ENCODE results near the gene NF1.
A peak's percentile ranks its signal among the peaks of the same experiment; 100 is the strongest.
"Not testable (repeated sequence)": the region's sequence is repeated elsewhere in the genome, so short reads cannot be mapped to it uniquely, and the experiment has no call there.

Gene NF1

DNA sequence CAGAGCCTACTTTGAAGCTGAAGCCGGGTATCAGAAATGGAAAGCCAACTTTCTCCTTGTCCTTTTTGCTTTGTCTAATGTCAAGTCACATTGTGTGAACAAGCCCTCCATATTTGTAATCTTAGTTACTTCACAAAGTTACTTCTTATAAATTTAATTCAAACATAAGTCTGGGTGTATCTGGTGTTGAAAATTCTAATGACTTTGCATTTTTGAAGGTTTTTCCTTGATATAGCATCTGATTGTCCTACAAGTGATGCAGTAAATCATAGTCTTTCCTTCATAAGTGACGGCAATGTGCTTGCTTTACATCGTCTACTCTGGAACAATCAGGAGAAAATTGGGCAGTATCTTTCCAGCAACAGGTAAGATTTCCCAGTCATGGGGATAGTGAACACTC is 165.4 kb downstream of the NF1 start:
- peaks cover 2% of the 10 kb centered on the region for H3K79me1 ChIP-seq (replicated peaks; ENCODE audit: low read length, poor library complexity, severe bottlenecking)
- no peaks in the 10 kb centered on the region for H3K4me1 ChIP-seq (ENCODE audit: control insufficient read depth, insufficient read depth, low read depth, low read length)
- no peak overlapping the region for H3K18ac ChIP-seq (ENCODE audit: low read depth in 1 of 2, low read length in 2 of 2)
- H3K4ac ChIP-seq (ENCODE audit: low read depth in 1 of 2, low read length in 2 of 2), result no peak overlapping the region
- no peak overlapping the region for H2BK120ac ChIP-seq (ENCODE audit: low read depth, low read length)
- no peaks in the 10 kb centered on the region for H3K27me3 ChIP-seq (ENCODE audit: control insufficient read depth in 1 of 2, insufficient read depth in 1 of 2, low read length in 2 of 2)
- no peak overlapping the region for H2AFZ ChIP-seq (ENCODE audit: low read depth, low read length)
- no peak overlapping the region for H2BK12ac ChIP-seq (ENCODE audit: low read length in 2 of 2)
- H3K36me3 ChIP-seq (ENCODE audit: control insufficient read depth in 1 of 2, insufficient read depth in 2 of 2, low read depth in 1 of 2, low read length in 2 of 2), result peaks cover 0 to 53% of the 10 kb centered on the region in 2 experiments
- H3K9ac ChIP-seq (ENCODE audit: low read length), result no peak overlapping the region
- no peak overlapping the region for H2AK5ac ChIP-seq (ENCODE audit: low read length, severe bottlenecking)
- H3K27ac ChIP-seq (ENCODE audit: low read length, poor library complexity, severe bottlenecking), result no peak overlapping the region
- H2BK15ac ChIP-seq (ENCODE audit: low read depth, poor library complexity, severe bottlenecking), result no peak overlapping the region
- no peak overlapping the region for H2BK5ac ChIP-seq (ENCODE audit: low read depth, low read length, poor library complexity, severe bottlenecking)
- H3K4me3 ChIP-seq (ENCODE audit: insufficient read depth in 1 of 2, low read depth in 1 of 2, low read length in 2 of 2), result no peak overlapping the region
- H4K8ac ChIP-seq (ENCODE audit: low read length), result no peak overlapping the region
- H4K91ac ChIP-seq (ENCODE audit: low read length), result no peak overlapping the region
- H3K23ac ChIP-seq (ENCODE audit: low read length in 2 of 2), result no peak overlapping the region
- H3K9me3 ChIP-seq (ENCODE audit: control insufficient read depth, low read length), result no peaks in the 10 kb centered on the region
- WGBS, result 100% methylated on average over 3 of the region's 3 CpGs
- no peak overlapping the region for H3K4me2 ChIP-seq (ENCODE audit: low read length, poor library complexity, severe bottlenecking)
- H3K14ac ChIP-seq (ENCODE audit: low read length in 2 of 2), result no peak overlapping the region
- DNase-seq, result no peak

DNA sequence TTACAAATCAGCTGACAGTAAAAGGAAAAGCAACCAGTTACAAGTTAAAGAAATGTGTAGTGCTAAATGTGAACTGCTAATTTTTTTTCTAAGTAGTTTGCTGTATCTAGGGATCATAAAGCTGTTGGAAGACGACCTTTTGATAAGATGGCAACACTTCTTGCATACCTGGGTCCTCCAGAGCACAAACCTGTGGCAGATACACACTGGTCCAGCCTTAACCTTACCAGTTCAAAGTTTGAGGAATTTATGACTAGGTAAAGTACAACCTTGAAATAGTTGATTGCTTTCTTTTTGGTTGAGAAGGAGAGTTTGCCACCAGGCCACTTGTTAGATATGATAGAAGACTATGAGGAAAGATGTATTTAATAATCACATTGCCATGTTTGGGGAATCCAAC is 166.8 kb downstream of the NF1 start:
- H4K8ac ChIP-seq (ENCODE audit: low read length), result no peak overlapping the region
- peaks cover 2% of the 10 kb centered on the region for H3K79me1 ChIP-seq (replicated peaks; ENCODE audit: low read length, poor library complexity, severe bottlenecking)
- no peak overlapping the region for H3K23ac ChIP-seq (ENCODE audit: low read length in 2 of 2)
- H3K4me2 ChIP-seq (ENCODE audit: low read length, poor library complexity, severe bottlenecking), result no peak overlapping the region
- no peak overlapping the region for H3K27ac ChIP-seq (ENCODE audit: low read length, poor library complexity, severe bottlenecking)
- peaks cover 0 to 66% of the 10 kb centered on the region in 2 experiments for H3K36me3 ChIP-seq (ENCODE audit: control insufficient read depth in 1 of 2, insufficient read depth in 2 of 2, low read depth in 1 of 2, low read length in 2 of 2)
- no peak overlapping the region for H2BK120ac ChIP-seq (ENCODE audit: low read depth, low read length)
- no peak overlapping the region for H3K4ac ChIP-seq (ENCODE audit: low read depth in 1 of 2, low read length in 2 of 2)
- no peak overlapping the region for H3K9ac ChIP-seq (ENCODE audit: low read length)
- H4K91ac ChIP-seq (ENCODE audit: low read length), result no peak overlapping the region
- no peaks in the 10 kb centered on the region for H3K4me1 ChIP-seq (ENCODE audit: control insufficient read depth, insufficient read depth, low read depth, low read length)
- H2AFZ ChIP-seq (ENCODE audit: low read depth, low read length), result no peak overlapping the region
- no peak overlapping the region for H2BK15ac ChIP-seq (ENCODE audit: low read depth, poor library complexity, severe bottlenecking)
- no peak overlapping the region for H2BK5ac ChIP-seq (ENCODE audit: low read depth, low read length, poor library complexity, severe bottlenecking)
- H3K4me3 ChIP-seq (ENCODE audit: insufficient read depth in 1 of 2, low read depth in 1 of 2, low read length in 2 of 2), result no peak overlapping the region
- H3K27me3 ChIP-seq (ENCODE audit: control insufficient read depth in 1 of 2, insufficient read depth in 1 of 2, low read length in 2 of 2), result no peaks in the 10 kb centered on the region
- H3K9me3 ChIP-seq (ENCODE audit: control insufficient read depth, low read length), result no peaks in the 10 kb centered on the region
- DNase-seq, result no peak
- no peak overlapping the region for H2AK5ac ChIP-seq (ENCODE audit: low read length, severe bottlenecking)
- 100% methylated on average over 1 of the region's 1 CpG for WGBS
- H3K14ac ChIP-seq (ENCODE audit: low read length in 2 of 2), result no peak overlapping the region
- no peak overlapping the region for H2BK12ac ChIP-seq (ENCODE audit: low read length in 2 of 2)
- no peak overlapping the region for H3K18ac ChIP-seq (ENCODE audit: low read depth in 1 of 2, low read length in 2 of 2)

DNA sequence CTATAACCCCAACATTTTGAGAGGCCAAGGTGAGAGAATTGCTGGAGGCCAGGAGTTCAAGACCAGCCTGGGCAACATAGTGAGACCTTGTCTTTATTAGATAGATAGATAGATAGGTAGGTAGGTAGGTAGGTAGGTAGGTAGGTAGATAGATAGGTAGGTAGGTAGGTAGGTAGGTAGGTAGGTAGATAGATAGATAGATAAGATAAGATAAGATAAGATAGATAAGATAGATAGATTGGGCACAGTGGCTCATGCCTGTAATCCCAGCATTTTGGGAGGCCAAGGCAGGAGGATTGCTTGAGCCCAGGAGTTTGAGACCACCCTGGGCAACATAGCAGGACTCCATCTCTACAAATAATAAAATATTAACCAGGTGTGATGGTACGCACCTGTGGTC is 168.1 kb downstream of the NF1 start:
- peaks cover 0 to 69% of the 10 kb centered on the region in 2 experiments for H3K36me3 ChIP-seq (ENCODE audit: control insufficient read depth in 1 of 2, insufficient read depth in 2 of 2, low read depth in 1 of 2, low read length in 2 of 2)

DNA sequence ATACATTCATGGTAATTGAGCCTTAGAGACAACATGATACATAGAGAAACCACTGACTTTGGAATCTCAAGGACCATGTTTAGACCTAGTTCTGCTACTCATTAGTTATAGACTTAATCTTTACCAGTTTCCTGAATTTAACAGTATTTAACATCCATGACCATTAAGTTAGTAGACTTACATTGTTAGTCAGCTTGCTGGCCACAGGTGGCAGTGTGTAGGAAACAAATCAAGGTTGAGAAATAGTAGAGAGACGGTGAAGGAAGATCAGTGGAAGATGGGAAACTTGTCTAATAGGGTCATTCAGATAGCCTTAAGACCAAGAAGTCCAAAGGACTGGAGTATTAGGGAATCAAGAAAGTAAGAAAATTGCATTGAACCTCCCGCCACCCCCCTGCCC is 171.3 kb downstream of the NF1 start:
- Histone ChIP-seq H3K36me3 (ENCODE audit: control insufficient read depth in 1 of 2, insufficient read depth in 2 of 2, low read depth in 1 of 2, low read length in 2 of 2) (peaks cover 0 to 40% of the 10 kb centered on the region in 2 experiments), H3K9me3 (ENCODE audit: control insufficient read depth, low read length) (no peaks in the 10 kb centered on the region), H3K4me2 (ENCODE audit: low read length, poor library complexity, severe bottlenecking) (no peak overlapping the region), H3K27me3 (ENCODE audit: control insufficient read depth in 1 of 2, insufficient read depth in 1 of 2, low read length in 2 of 2) (no peaks in the 10 kb centered on the region), H3K79me1 (replicated peaks; ENCODE audit: low read length, poor library complexity, severe bottlenecking) (peaks cover 2% of the 10 kb centered on the region), H3K4me3 (ENCODE audit: insufficient read depth in 1 of 2, low read depth in 1 of 2, low read length in 2 of 2) (no peak overlapping the region), H3K4ac (ENCODE audit: low read depth in 1 of 2, low read length in 2 of 2) (no peak overlapping the region), H3K4me1 (ENCODE audit: control insufficient read depth, insufficient read depth, low read depth, low read length) (peaks cover 9% of the 10 kb centered on the region), H3K9ac (ENCODE audit: low read length) (no peak overlapping the region), H3K14ac (ENCODE audit: low read length in 2 of 2) (no peak overlapping the region), H2BK12ac (ENCODE audit: low read length in 2 of 2) (no peak overlapping the region), H3K23ac (ENCODE audit: low read length in 2 of 2) (no peak overlapping the region), H2AK5ac (ENCODE audit: low read length, severe bottlenecking) (no peak overlapping the region), H2BK120ac (ENCODE audit: low read depth, low read length) (no peak overlapping the region), H4K8ac (ENCODE audit: low read length) (no peak overlapping the region), H3K27ac (ENCODE audit: low read length, poor library complexity, severe bottlenecking) (no peak overlapping the region), H3K18ac (ENCODE audit: low read depth in 1 of 2, low read length in 2 of 2) (no peak overlapping the region), H2AFZ (ENCODE audit: low read depth, low read length) (no peak overlapping the region), H2BK15ac (ENCODE audit: low read depth, poor library complexity, severe bottlenecking) (no peak overlapping the region), H4K91ac (ENCODE audit: low read length) (no peak overlapping the region), H2BK5ac (ENCODE audit: low read depth, low read length, poor library complexity, severe bottlenecking) (no peak overlapping the region)
- peak; percentile 9 for DNase-seq
- 93% methylated on average over 2 of the region's 2 CpGs for WGBS

More for the DNA sequence above, 168.1 kb downstream of the NF1 start:
- not testable (repeated sequence) for H3K4ac ChIP-seq (ENCODE audit: low read depth in 1 of 2, low read length in 2 of 2); H3K27ac ChIP-seq (ENCODE audit: low read length, poor library complexity, severe bottlenecking); H3K79me1 ChIP-seq (replicated peaks; ENCODE audit: low read length, poor library complexity, severe bottlenecking); H3K4me1 ChIP-seq (ENCODE audit: control insufficient read depth, insufficient read depth, low read depth, low read length); H2BK120ac ChIP-seq (ENCODE audit: low read depth, low read length); H3K27me3 ChIP-seq (ENCODE audit: control insufficient read depth in 1 of 2, insufficient read depth in 1 of 2, low read length in 2 of 2); H2AK5ac ChIP-seq (ENCODE audit: low read length, severe bottlenecking); H2BK15ac ChIP-seq (ENCODE audit: low read depth, poor library complexity, severe bottlenecking); H2BK5ac ChIP-seq (ENCODE audit: low read depth, low read length, poor library complexity, severe bottlenecking); H3K9ac ChIP-seq (ENCODE audit: low read length); H3K9me3 ChIP-seq (ENCODE audit: control insufficient read depth, low read length); H2AFZ ChIP-seq (ENCODE audit: low read depth, low read length); DNase-seq; H2BK12ac ChIP-seq (ENCODE audit: low read length in 2 of 2); H3K23ac ChIP-seq (ENCODE audit: low read length in 2 of 2); H3K4me3 ChIP-seq (ENCODE audit: insufficient read depth in 1 of 2, low read depth in 1 of 2, low read length in 2 of 2); H3K4me2 ChIP-seq (ENCODE audit: low read length, poor library complexity, severe bottlenecking); H4K91ac ChIP-seq (ENCODE audit: low read length); H3K18ac ChIP-seq (ENCODE audit: low read depth in 1 of 2, low read length in 2 of 2); H3K14ac ChIP-seq (ENCODE audit: low read length in 2 of 2); H4K8ac ChIP-seq (ENCODE audit: low read length)
- 100% methylated on average over 1 of the region's 1 CpG for WGBS
